Endothelial cell of umbilical vein (primary cell): ENCODE results near the gene GPD1L. TPM values are rescaled to one million over a fixed set of nuclear protein-coding genes. Genes with fewer than 3 reads are reported as not detected.

Source experiments
- BruUV-seq: library from RNA; stranded (reverse); fragments of 400-500 nt; replicated peaks from 2 replicates; lab custom pipeline; 2021; lab: Mats Ljungman, UMichigan
- CTCF ChIA-PET: fragments of 300-600, 350-600 bp; sonication (Branson Sonifier 250); formaldehyde crosslinking; loops from one replicate; lab custom pipeline; 2021; ENCODE audit warnings: antibody characterized with exemption, inconsistent platforms; lab: Charles Lee
- POLR2A ChIA-PET: fragments of 300-600, 350-600 bp; sonication (Branson Sonifier 250); formaldehyde crosslinking; loops from one replicate; lab custom pipeline; 2021; ENCODE audit warnings: antibody characterized with exemption, inconsistent platforms; lab: Charles Lee
- DNase-seq: peaks from one replicate; pipeline ENCODE4 v3.0.0-alpha.2; 2011; ENCODE audit warnings: low read depth, low spot score
- FAIRE-seq: peaks from 2 replicates; lab custom pipeline; 2011; peaks lifted over from hg19 to GRCh38; lab: Jason Lieb, UNC
- H2AFZ ChIP-seq: 2 replicates; pipeline ENCODE4 v1.6.0; 2012; ENCODE audit warnings: low read depth, low read length, control low read depth, inconsistent platforms
- H3K27ac ChIP-seq: 2 replicates; pipeline ENCODE4 v1.5.1; 2011; ENCODE audit warnings: low read depth, mild to moderate bottlenecking, control low read depth, low read length, moderate library complexity; ENCODE audit not compliant: insufficient read depth
- H3K27me3 ChIP-seq, 2 experiments: 2 replicates each; pipeline versions ENCODE4 v1.6.0 to v1.6.1; 2011; ENCODE audit warnings: low read length in 2 of 2, mixed read lengths in 1 of 2; ENCODE audit not compliant: control insufficient read depth in 2 of 2, insufficient read depth in 2 of 2
- H3K36me3 ChIP-seq, 2 experiments: 2 replicates in 1 of 2; 3 replicates in 1 of 2; pipeline ENCODE4 v1.5.1; 2011; ENCODE audit warnings: low read length in 2 of 2, mild to moderate bottlenecking in 1 of 2, moderate library complexity in 1 of 2; ENCODE audit not compliant: control insufficient read depth in 2 of 2, insufficient read depth in 2 of 2; ENCODE audit errors: extremely low read depth in 1 of 2
- H3K4me1 ChIP-seq: 3 replicates; pipeline ENCODE4 v1.5.1; 2011; ENCODE audit warnings: mild to moderate bottlenecking, low read length; ENCODE audit not compliant: control insufficient read depth, insufficient read depth; ENCODE audit errors: extremely low read depth
- H3K4me2 ChIP-seq: 2 replicates; pipeline ENCODE4 v1.6.1; 2011; ENCODE audit warnings: low read length, control low read depth, mixed read lengths; ENCODE audit not compliant: insufficient read depth
- H3K4me3 ChIP-seq, 3 experiments: fragments of 200-600 bp in 1 of 3; sonication (generic), shearing (Covaris generic) in 1 of 3; replicated peaks in 1 of 3; 2 replicates each; pipeline ENCODE4 v1.5.1; 2011 to 2016; ENCODE audit warnings: control low read depth in 3 of 3, low read length in 3 of 3, mild to moderate bottlenecking in 2 of 3, inconsistent platforms in 1 of 3, low read depth in 1 of 3, moderate library complexity in 1 of 3; ENCODE audit not compliant: insufficient read depth in 1 of 3
- H3K79me2 ChIP-seq: 2 replicates; pipeline ENCODE4 v1.6.0; 2012; ENCODE audit warnings: low read length, inconsistent platforms; ENCODE audit not compliant: control insufficient read depth, insufficient read depth
- H3K9ac ChIP-seq: replicated peaks from 2 replicates; pipeline ENCODE3; 2011; ENCODE audit warnings: low read length, control low read depth; ENCODE audit not compliant: insufficient read depth; ENCODE audit errors: extremely low read depth
- H3K9me1 ChIP-seq: replicated peaks from 3 replicates; pipeline ENCODE4 v1.6.0; 2011; ENCODE audit warnings: mild to moderate bottlenecking, low read length; ENCODE audit not compliant: control insufficient read depth, insufficient read depth; ENCODE audit errors: extremely low read depth
- H3K9me3 ChIP-seq: replicated peaks from 2 replicates; pipeline ENCODE4 v1.5.1; 2012; ENCODE audit warnings: low read length, inconsistent platforms; ENCODE audit not compliant: control insufficient read depth, insufficient read depth
- H4K20me1 ChIP-seq: replicated peaks from 2 replicates; pipeline ENCODE3; 2011; ENCODE audit warnings: mild to moderate bottlenecking, low read length; ENCODE audit not compliant: control insufficient read depth, insufficient read depth; ENCODE audit errors: extremely low read depth
- CTCF ChIP-seq, 2 donors: IDR thresholded peaks; 1 replicate in 1 of 2; 2 replicates in 1 of 2; pipeline ENCODE4 v1.5.1; 2011; ENCODE audit warnings: low read length in 2 of 2, mild to moderate bottlenecking in 2 of 2, moderate library complexity in 2 of 2, control low read depth in 1 of 2, inconsistent platforms in 1 of 2, low read depth in 1 of 2; ENCODE audit not compliant: insufficient read depth in 1 of 2; ENCODE audit errors: extremely low read depth in 1 of 2
- EZH2 ChIP-seq: IDR thresholded peaks from 2 replicates; pipeline ENCODE4 v1.6.1; 2012; ENCODE audit warnings: borderline replicate concordance, low read depth, mild to moderate bottlenecking, moderate library complexity, low read length, inconsistent platforms; ENCODE audit not compliant: severe bottlenecking
- FOS ChIP-seq: IDR thresholded peaks from 2 replicates; pipeline ENCODE4 v1.6.1; 2011; ENCODE audit warnings: mild to moderate bottlenecking, low read length, moderate library complexity, borderline replicate concordance; ENCODE audit not compliant: insufficient read depth
- GATA2 ChIP-seq: IDR thresholded peaks from 2 replicates; pipeline ENCODE4 v1.7.0; 2011; ENCODE audit warnings: low read depth, mild to moderate bottlenecking, moderate library complexity, mixed read lengths, low read length; ENCODE audit not compliant: insufficient read length, insufficient read depth
- JUN ChIP-seq: IDR thresholded peaks from 2 replicates; pipeline ENCODE4 v1.6.1; 2011; ENCODE audit warnings: borderline replicate concordance, low read depth; ENCODE audit not compliant: insufficient read length, insufficient read depth
- MAX ChIP-seq: IDR thresholded peaks from 2 replicates; pipeline ENCODE4 v1.6.1; 2011; ENCODE audit not compliant: insufficient read depth, insufficient read length
- MYC ChIP-seq: IDR thresholded peaks from one replicate; pipeline ENCODE4 v1.6.1; 2011; ENCODE audit warnings: mild to moderate bottlenecking, low read depth, low read length
- POLR2A ChIP-seq: IDR thresholded peaks from 2 replicates; pipeline ENCODE4 v1.6.1; 2012; ENCODE audit warnings: low read depth, mild to moderate bottlenecking, control low read depth, low read length
- POLR2AphosphoS5 ChIP-seq: IDR thresholded peaks from 2 replicates; pipeline ENCODE4 v1.6.1; 2012; ENCODE audit warnings: low read depth, mild to moderate bottlenecking, control low read depth, low read length, moderate library complexity; ENCODE audit not compliant: insufficient read depth
- dilution Hi-C: fragments of 300-500 bp; cut with MboI; formaldehyde crosslinking; loops from one replicate; pipeline ENCODE4 v1.15.0; 2019; ENCODE audit warnings: low sequenced_read_pairs; ENCODE audit not compliant: extremely low pct_ligation_motif_present
- intact Hi-C: fragments of 100-400 bp; cut with micrococcal nuclease; formaldehyde crosslinking; loops from one replicate; pipeline ENCODE4 v1.10.0; 2022
- polyA plus RNA-seq, 4 experiments: library from polyadenylated mRNA; depleted of rRNA in 3 of 4; stranded (reverse) in 3 of 4; unstranded in 1 of 4; fragments of >200 nt; gene quantifications; 2 replicates each; pipeline versions ENCODE4 v1.2.1 to v1.2.3, GENCODE V29; 2011 to 2012; ENCODE audit warnings: missing spikeins in 1 of 4
- total RNA-seq: library from RNA; stranded (reverse); gene quantifications from 2 replicates; pipeline ENCODE4 v1.2.3, GENCODE V29; 2021

Gene GPD1L
- total and polyA plus RNA-seq, 2 donors (not counting 3 experiments of a cell fraction or from before 2014, with no cell fraction given) = 5.1 to 12.9 TPM

- dilution Hi-C loops = no loop called here
Observed at GRCh38 chr3:32097768-32098167, 8.7 kb upstream of the GPD1L start.

More at GRCh38 chr3:32097768-32098167, 8.7 kb upstream of the GPD1L start:
- FAIRE-seq = peak; percentile 38
- H3K9me3 ChIP-seq = no peaks in the 10 kb centered on the region
- no peaks in the 10 kb centered on the region for H3K36me3 ChIP-seq
- no peak for TF ChIP-seq MAX
- TF ChIP-seq MYC = no peak
- TF ChIP-seq CTCF (IDR thresholded peaks at IDR 0.05; ENCODE audit: extremely low read depth in 1 of 2, insufficient read depth in 1 of 2, low read depth in 1 of 2, low read length in 2 of 2) = no peak
- TF ChIP-seq POLR2A = no peak
- no peak for TF ChIP-seq EZH2
- TF ChIP-seq GATA2 = no peak
- TF ChIP-seq JUN = no peak
- no peak for TF ChIP-seq POLR2AphosphoS5
- no peak for TF ChIP-seq FOS
- BruUV-seq = no TSS peak
- no peak overlapping the region for H3K9ac ChIP-seq
- no peak overlapping the region for H3K4me2 ChIP-seq
- no peaks in the 10 kb centered on the region for H3K79me2 ChIP-seq
- no peak overlapping the region for H3K4me3 ChIP-seq
- intact Hi-C loops = no loop called here
- ChIA-PET CTCF (no interaction called here), POLR2A (no interaction called here)
- H3K27ac ChIP-seq = no peak overlapping the region
- H4K20me1 ChIP-seq = no peaks in the 10 kb centered on the region
- no peak overlapping the region for H2AFZ ChIP-seq
- H3K27me3 ChIP-seq = peaks cover 0 to 2% of the 10 kb centered on the region in 2 experiments
- no peaks in the 10 kb centered on the region for H3K4me1 ChIP-seq
- DNase-seq = no peak
- no peaks in the 10 kb centered on the region for H3K9me1 ChIP-seq
